ENCODE measurements around the gene TRIO. TPM values are rescaled to one million over a fixed set of nuclear protein-coding genes. Genes with fewer than 3 reads are reported as not detected.

The TRIO gene
- total and polyA plus RNA-seq, 4 donors, result 23.8 to 243 (median 110) TPM

DNA sequence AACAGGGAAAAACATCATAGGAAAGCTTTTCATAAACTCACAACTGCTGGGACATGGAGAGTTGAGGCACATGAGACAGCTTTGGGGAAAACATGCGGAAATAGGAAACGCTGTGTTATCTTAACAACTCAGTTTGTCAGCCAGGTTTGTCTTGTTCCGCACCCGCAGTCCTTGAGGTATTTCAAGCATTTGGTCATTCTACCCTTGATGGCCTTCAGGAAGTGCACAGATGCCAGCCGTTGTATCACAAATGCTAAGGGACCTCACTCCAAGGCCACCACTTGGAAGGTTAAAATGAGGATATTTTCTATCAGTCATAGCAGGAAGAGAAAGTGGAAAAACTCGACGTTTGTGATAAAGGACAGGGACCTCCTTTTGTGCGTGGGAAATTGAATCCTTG, 83.8 kb downstream of the TRIO start:
- Histone ChIP-seq H3K4me3 (no peak overlapping the region), H3K9me3 (ENCODE audit: control insufficient read depth in 4 of 4, insufficient read depth in 3 of 4, low read length in 3 of 4) (no peaks in the 10 kb centered on the region), H3K36me3 (ENCODE audit: control insufficient read depth in 4 of 4, insufficient read depth in 4 of 4, low read length in 4 of 4) (no peaks in the 10 kb centered on the region), H3K27me3 (ENCODE audit: control insufficient read depth in 3 of 3, insufficient read depth in 3 of 3, low read length in 2 of 3) (no peaks in the 10 kb centered on the region), H3K9ac (ENCODE audit: insufficient read depth in 1 of 2, low read length in 2 of 2) (no peak overlapping the region), H3K27ac (ENCODE audit: low read depth in 1 of 2, low read length in 1 of 2) (peak overlapping the region in 1 of 2 donors; percentile 76), H3K4me1 (ENCODE audit: control insufficient read depth in 5 of 5, insufficient read depth in 5 of 5, low read length in 5 of 5) (peaks cover 0 to 39% (median 11%) of the 10 kb centered on the region in 5 donors)
- ATAC-seq (ENCODE audit: insufficient read depth, low FRiP score) (peak; percentile 76), DNase-seq (no peak)
- TF ChIP-seq, protein P1, sequence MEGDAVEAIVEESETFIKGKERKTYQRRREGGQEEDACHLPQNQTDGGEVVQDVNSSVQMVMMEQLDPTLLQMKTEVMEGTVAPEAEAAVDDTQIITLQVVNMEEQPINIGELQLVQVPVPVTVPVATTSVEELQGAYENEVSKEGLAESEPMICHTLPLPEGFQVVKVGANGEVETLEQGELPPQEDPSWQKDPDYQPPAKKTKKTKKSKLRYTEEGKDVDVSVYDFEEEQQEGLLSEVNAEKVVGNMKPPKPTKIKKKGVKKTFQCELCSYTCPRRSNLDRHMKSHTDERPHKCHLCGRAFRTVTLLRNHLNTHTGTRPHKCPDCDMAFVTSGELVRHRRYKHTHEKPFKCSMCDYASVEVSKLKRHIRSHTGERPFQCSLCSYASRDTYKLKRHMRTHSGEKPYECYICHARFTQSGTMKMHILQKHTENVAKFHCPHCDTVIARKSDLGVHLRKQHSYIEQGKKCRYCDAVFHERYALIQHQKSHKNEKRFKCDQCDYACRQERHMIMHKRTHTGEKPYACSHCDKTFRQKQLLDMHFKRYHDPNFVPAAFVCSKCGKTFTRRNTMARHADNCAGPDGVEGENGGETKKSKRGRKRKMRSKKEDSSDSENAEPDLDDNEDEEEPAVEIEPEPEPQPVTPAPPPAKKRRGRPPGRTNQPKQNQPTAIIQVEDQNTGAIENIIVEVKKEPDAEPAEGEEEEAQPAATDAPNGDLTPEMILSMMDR (IDR thresholded peaks at IDR 0.05; ENCODE audit: control extremely low read depth, extremely low read depth), result no peak
- WGBS, 2 donors, result 50 to 76% methylated on average over 8 of the region's 8 CpGs

DNA sequence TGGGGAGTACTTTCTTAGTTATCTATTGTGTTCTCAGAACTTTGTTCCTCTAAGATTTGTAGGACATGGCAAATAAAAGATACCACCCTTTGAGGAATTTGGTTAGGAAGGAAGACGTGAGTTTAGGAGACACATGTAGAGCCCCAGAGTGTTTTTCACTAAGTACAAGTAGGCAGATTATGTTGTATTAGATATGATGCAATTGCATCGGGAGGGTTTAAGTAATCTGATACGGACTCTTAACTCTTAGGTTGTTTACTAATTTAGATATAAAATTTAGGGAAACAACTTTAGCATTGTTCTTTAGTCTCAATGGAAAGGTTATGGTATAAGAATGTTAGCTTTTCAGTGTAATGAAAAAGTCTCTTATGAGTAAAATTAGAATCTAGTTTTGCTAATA, 84.4 kb downstream of the TRIO start:
- TF ChIP-seq, protein P1 (IDR thresholded peaks at IDR 0.05; ENCODE audit: control extremely low read depth, extremely low read depth), result no peak
- Histone ChIP-seq H3K4me3 (no peak overlapping the region), H3K4me1 (ENCODE audit: control insufficient read depth in 5 of 5, insufficient read depth in 5 of 5, low read length in 5 of 5) (peaks cover 0 to 39% (median 11%) of the 10 kb centered on the region in 5 donors), H3K36me3 (ENCODE audit: control insufficient read depth in 4 of 4, insufficient read depth in 4 of 4, low read length in 4 of 4) (no peaks in the 10 kb centered on the region), H3K9ac (ENCODE audit: insufficient read depth in 1 of 2, low read length in 2 of 2) (no peak overlapping the region), H3K9me3 (ENCODE audit: control insufficient read depth in 4 of 4, insufficient read depth in 3 of 4, low read length in 3 of 4) (no peaks in the 10 kb centered on the region), H3K27me3 (ENCODE audit: control insufficient read depth in 3 of 3, insufficient read depth in 3 of 3, low read length in 2 of 3) (no peaks in the 10 kb centered on the region), H3K27ac (ENCODE audit: low read depth in 1 of 2, low read length in 1 of 2) (peak overlapping the region in 1 of 2 donors; percentile 76)
- WGBS, 2 donors, result 37 to 46% methylated on average over 3 of the region's 3 CpGs
- ATAC-seq (ENCODE audit: insufficient read depth, low FRiP score), result no peak
- no peak for DNase-seq

DNA sequence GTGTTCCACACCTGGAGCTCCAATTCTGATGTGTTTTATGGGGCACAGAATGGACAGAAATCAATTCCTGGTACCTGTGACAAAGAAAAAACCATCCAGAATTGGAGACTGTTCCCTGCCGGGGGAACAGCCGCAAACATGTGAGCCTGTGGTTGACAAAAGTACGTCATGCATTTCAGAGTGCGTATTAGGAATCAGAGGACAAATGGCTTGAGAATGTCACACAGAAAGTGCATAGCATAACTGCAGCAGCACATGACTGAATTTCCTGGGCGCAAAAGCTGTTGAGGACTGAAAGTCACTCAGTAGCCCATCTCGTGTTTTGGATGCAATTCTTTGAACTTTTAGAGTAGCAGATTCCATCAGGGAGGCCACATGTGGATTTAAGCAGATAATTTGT, 85.1 kb downstream of the TRIO start:
- WGBS, 2 donors, result 88 to 89% methylated on average over 6 of the region's 6 CpGs
- H3K4me1 ChIP-seq (ENCODE audit: control insufficient read depth in 5 of 5, insufficient read depth in 5 of 5, low read length in 5 of 5), result peaks cover 0 to 39% (median 11%) of the 10 kb centered on the region in 5 donors
- DNase-seq (no peak), ATAC-seq (ENCODE audit: insufficient read depth, low FRiP score) (no peak)
- no peaks in the 10 kb centered on the region for H3K9me3 ChIP-seq (ENCODE audit: control insufficient read depth in 4 of 4, insufficient read depth in 3 of 4, low read length in 3 of 4)
- TF ChIP-seq, protein P1 (IDR thresholded peaks at IDR 0.05; ENCODE audit: control extremely low read depth, extremely low read depth), result no peak
- no peaks in the 10 kb centered on the region for H3K27me3 ChIP-seq (ENCODE audit: control insufficient read depth in 3 of 3, insufficient read depth in 3 of 3, low read length in 2 of 3)
- no peak overlapping the region for H3K9ac ChIP-seq (ENCODE audit: insufficient read depth in 1 of 2, low read length in 2 of 2)
- H3K36me3 ChIP-seq (ENCODE audit: control insufficient read depth in 4 of 4, insufficient read depth in 4 of 4, low read length in 4 of 4), result no peaks in the 10 kb centered on the region
- H3K27ac ChIP-seq (ENCODE audit: low read depth in 1 of 2, low read length in 1 of 2), result no peak overlapping the region
- no peak overlapping the region for H3K4me3 ChIP-seq

GRCh38 chr5:14229181-14229580, 86.0 kb downstream of the TRIO start:
- no peaks in the 10 kb centered on the region for H3K36me3 ChIP-seq (ENCODE audit: control insufficient read depth in 4 of 4, insufficient read depth in 4 of 4, low read length in 4 of 4)
- no peak for ATAC-seq (ENCODE audit: insufficient read depth, low FRiP score)
- WGBS, 2 donors, result 94 to 97% methylated on average over 1 of the region's 1 CpG

More at GRCh38 chr5:14229181-14229580, 86.0 kb downstream of the TRIO start:
- no peak for DNase-seq
- Histone ChIP-seq H3K4me3 (no peak overlapping the region), H3K9me3 (ENCODE audit: control insufficient read depth in 4 of 4, insufficient read depth in 3 of 4, low read length in 3 of 4) (no peaks in the 10 kb centered on the region), H3K27me3 (ENCODE audit: control insufficient read depth in 3 of 3, insufficient read depth in 3 of 3, low read length in 2 of 3) (no peaks in the 10 kb centered on the region), H3K4me1 (ENCODE audit: control insufficient read depth in 5 of 5, insufficient read depth in 5 of 5, low read length in 5 of 5) (peaks cover 0 to 41% (median 11%) of the 10 kb centered on the region in 5 donors), H3K27ac (ENCODE audit: low read depth in 1 of 2, low read length in 1 of 2) (no peak overlapping the region), H3K9ac (ENCODE audit: insufficient read depth in 1 of 2, low read length in 2 of 2) (no peak overlapping the region)
- TF ChIP-seq, protein P1 (IDR thresholded peaks at IDR 0.05; ENCODE audit: control extremely low read depth, extremely low read depth), result no peak

Data from lung (tissue), 12 donors.